Hepatocyte (in vitro differentiated cells): Measurements from ENCODE around the gene NR2C1.

Source experiments
- CTCF ChIP-seq: fragments of 200-600 bp; sonication (generic); IDR thresholded peaks from 2 replicates; pipeline ENCODE4 v1.5.1; 2016; ENCODE audit warnings: antibody characterized with exemption, mild to moderate bottlenecking; ENCODE audit not compliant: poor library complexity
- EZH2 ChIP-seq: fragments of 200-600 bp; sonication (generic); IDR thresholded peaks from 2 replicates; pipeline ENCODE4 v1.6.1; 2016; ENCODE audit warnings: antibody characterized with exemption, mild to moderate bottlenecking, borderline replicate concordance
- EZH2phosphoT487 ChIP-seq: fragments of 200-600 bp; sonication (generic); IDR thresholded peaks from one replicate; pipeline ENCODE4 v1.6.1; 2018; ENCODE audit warnings: antibody characterized with exemption, mild to moderate bottlenecking, low read depth, moderate library complexity; ENCODE audit not compliant: unreplicated experiment, severe bottlenecking

DNA sequence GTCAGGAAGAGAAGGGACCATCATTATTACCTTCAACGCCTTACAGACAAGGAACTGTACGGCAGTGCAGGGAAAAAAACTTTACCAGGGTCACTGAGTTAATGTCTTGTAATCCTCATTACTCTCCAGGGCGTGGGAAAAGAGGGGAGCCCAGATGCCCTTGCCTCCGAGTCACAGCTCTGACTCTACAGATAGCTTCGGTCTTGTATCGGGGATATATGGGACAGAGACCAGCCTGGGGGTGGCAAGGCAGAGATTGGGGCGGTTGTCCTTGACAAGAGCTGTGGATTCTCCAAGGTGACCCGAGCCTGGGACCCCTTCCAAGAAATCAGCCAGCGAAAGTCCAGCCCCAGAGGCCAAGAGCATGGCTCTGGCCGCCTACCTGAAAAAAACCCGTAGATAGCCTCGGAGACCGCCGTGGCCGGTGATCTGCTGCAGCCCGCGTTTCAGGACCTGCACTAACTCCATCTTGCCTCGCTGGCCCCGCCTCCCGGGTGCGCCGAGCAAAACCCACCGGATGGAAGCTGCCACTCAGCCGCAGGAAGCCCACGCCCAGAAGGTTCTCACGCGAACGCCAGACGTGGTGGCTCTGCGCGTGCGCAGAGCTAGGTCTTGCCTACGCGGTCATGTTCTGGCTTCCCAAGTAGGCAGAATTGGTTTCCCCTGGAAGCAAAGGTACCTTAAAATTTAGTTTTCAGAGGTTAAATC lies 70.1 kb downstream of the NR2C1 start, which contains the start of gene NDUFA12:
- TF ChIP-seq CTCF = no peak
- TF ChIP-seq EZH2 = no peak
- no peak for TF ChIP-seq EZH2phosphoT487
